Subcutaneous adipose tissue (tissue), 4 donors: ENCODE data around the gene VOPP1. TPM values are rescaled to one million over a fixed set of nuclear protein-coding genes. Genes with fewer than 3 reads are reported as not detected.

Experiments used
- total RNA-seq, 4 donors: library from RNA; depleted of rRNA; stranded (reverse); fragments of >200 nt; gene quantifications; one replicate each; pipeline ENCODE4 v1.1.0, GENCODE V29; 2016
- TF ChIP-seq, protein P1 (sequence below): fragments of 450-650 bp; IDR thresholded peaks from one replicate; pipeline ENCODE4 v1.5.1; 2016; ENCODE audit warnings: low read depth, mild to moderate bottlenecking, control low read depth, antibody characterized with exemption, moderate library complexity

VOPP1 gene
- total RNA-seq, 4 donors from 2014 or later = 36.9 to 60.5 (median 46.1) TPM

DNA sequence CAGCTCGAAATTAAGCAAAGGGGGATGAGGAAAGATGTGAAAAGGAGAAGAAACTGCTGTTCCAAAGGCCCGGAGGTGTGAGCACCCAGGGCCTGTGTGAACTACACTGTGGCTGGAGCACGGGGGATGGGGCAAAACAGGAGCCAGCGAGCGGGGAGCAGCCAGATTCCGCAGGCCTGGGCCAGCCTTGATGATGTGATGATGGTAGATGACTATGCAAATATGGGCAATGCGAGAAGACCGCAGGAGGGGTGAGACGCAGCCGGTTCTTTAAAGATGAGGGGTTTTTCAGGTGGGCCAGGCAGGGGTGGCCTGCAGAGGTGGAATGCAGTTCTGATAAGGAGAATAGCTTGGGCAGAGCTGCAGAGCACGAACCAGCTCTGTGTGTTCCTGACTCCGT, 145.6 kb downstream of the VOPP1 start:
- TF ChIP-seq, protein P1, sequence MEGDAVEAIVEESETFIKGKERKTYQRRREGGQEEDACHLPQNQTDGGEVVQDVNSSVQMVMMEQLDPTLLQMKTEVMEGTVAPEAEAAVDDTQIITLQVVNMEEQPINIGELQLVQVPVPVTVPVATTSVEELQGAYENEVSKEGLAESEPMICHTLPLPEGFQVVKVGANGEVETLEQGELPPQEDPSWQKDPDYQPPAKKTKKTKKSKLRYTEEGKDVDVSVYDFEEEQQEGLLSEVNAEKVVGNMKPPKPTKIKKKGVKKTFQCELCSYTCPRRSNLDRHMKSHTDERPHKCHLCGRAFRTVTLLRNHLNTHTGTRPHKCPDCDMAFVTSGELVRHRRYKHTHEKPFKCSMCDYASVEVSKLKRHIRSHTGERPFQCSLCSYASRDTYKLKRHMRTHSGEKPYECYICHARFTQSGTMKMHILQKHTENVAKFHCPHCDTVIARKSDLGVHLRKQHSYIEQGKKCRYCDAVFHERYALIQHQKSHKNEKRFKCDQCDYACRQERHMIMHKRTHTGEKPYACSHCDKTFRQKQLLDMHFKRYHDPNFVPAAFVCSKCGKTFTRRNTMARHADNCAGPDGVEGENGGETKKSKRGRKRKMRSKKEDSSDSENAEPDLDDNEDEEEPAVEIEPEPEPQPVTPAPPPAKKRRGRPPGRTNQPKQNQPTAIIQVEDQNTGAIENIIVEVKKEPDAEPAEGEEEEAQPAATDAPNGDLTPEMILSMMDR = no peak

DNA sequence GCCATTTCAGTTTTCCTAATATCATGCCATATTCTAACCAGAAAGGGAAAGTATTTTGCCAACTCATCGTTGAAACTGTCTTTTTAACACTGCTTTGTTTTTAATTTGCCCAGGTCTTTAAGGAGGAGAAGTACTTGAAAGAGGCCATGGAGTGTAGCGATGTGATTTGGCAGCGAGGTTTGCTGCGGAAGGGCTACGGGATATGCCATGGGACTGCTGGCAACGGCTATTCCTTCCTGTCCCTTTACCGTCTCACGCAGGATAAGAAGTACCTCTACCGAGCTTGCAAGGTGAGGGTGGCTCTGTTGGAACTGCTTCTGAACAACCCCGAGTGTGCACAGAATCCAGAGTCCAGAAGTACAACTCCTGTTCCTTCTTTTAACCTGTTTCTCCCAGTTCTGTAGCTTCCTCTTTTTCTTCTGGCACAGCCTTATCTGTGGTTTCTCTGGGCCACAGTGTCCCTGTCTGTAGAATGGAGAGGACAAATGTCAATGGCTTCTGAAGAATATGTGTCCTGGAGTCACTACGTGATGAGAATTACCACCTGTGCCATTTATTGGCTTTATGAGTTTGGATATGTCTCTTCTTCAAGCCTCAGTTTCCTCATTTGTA, 147.1 kb downstream of the VOPP1 start:
- TF ChIP-seq, protein P1 = no peak

DNA sequence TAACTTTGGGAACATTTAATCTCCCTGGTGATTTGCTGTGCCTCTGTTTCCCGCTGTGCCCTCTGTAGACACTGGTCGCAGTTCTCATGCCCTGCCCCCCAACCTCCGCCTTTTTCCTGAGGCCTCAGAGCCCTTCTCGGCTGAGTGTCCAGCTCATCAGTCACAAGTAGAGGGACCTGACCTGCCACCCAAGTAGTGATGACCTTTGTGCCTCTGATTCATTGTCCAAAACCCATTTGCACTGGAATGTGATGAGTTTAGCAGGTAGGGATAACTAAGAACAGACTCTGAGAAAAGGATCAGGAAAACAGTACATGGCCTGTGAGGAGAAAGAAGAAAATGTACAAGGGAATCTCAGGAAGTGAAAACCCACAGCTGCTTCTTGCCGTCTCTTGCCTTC, 148.4 kb downstream of the VOPP1 start:
- TF ChIP-seq, protein P1 = no peak

DNA sequence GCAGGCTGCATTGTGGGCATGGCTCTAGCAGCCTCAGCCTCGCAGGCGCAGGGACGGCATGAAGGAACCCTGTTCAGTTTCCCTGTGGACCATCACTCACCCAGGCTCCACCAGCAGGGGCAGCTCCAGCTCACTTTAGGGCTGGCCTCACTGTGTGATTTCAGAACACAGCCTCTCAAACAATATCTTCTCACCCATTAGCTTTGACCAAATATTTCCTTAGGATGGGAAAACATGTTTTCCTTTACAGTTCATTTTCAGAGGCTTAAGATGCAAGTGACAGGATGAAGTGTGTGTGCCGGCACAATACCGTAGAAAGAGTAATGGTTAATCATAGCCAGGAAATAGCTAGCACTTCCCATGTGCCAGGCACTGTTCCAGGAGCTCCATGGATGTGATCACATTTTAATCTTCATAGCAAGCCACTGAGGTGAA, 149.0 kb downstream of the VOPP1 start:
- TF ChIP-seq, protein P1 = no peak

Other genes starting within 250 kb of the VOPP1 start
- 10 to 100 TPM in 2 of 4 donors, 1 to 10 TPM in 2; 6.1 to 11.1 (median 9.6) TPM for gene LANCL2, start 207.2 kb downstream of the VOPP1 start, total RNA-seq